Measurements from ENCODE around the gene MBNL2.

The MBNL2 gene

DNA sequence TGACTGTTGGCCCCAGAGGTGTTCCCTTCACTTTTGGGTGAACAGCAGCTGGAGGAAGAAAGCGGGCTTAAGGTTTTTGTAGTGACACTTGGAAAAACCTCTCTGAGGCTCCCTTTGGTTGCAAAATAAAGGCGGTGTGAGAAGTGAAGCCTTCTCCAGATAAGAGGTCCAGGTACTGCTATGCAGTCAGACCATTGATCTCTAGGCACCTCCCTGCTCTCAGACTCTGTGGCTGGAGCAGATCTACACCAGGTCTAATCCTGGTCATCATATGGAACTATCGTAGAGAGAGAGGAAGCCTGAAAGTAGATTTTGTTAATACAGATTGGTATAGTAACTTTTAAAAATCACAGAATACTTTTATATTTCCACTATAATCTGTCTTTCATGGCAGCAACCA lies 47.5 kb downstream of the MBNL2 start:
- DNase-seq = no peak

DNA sequence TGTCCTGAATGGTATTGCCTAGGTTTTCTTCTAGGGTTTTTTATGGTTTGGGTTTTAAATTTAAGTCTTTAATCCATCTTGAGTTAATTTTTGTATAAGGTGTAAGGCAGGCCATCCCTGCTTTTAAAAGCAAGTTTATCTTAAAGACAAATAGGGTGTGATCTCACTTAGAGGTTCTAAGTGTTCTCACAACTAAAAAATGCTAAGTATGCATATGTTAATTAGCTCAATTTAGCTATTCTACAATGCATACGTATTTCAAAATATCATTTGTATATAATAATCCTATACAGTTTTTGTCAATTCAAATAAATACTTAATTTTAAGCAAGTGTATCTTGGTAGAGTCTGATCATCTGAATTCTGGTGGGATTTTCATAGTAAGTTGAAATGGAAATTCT lies 50.4 kb downstream of the MBNL2 start:
- no peak for DNase-seq

DNA sequence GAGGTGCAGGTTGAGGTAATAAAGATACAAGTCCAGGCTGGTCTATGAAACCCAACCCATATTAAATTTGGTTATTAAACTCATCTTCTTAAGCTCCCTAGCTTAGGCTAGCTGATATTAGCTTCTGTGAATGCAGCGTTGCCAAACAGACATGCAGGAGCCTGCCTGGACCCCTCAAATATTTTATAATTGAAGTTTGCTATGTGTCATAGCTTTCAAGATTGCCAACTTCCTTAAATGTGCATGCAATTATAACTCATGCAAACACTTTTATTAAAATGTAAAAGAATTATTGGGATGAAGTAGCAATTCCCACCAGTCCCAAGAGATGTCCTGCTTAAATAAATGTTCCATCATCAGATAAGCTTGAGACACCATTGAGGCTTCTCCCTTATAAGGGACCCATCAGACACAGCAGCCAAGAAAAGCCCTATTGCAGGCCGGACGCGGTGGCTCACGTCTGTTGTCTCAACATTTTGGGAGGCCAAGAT lies 51.3 kb downstream of the MBNL2 start:
- DNase-seq = no peak

DNA sequence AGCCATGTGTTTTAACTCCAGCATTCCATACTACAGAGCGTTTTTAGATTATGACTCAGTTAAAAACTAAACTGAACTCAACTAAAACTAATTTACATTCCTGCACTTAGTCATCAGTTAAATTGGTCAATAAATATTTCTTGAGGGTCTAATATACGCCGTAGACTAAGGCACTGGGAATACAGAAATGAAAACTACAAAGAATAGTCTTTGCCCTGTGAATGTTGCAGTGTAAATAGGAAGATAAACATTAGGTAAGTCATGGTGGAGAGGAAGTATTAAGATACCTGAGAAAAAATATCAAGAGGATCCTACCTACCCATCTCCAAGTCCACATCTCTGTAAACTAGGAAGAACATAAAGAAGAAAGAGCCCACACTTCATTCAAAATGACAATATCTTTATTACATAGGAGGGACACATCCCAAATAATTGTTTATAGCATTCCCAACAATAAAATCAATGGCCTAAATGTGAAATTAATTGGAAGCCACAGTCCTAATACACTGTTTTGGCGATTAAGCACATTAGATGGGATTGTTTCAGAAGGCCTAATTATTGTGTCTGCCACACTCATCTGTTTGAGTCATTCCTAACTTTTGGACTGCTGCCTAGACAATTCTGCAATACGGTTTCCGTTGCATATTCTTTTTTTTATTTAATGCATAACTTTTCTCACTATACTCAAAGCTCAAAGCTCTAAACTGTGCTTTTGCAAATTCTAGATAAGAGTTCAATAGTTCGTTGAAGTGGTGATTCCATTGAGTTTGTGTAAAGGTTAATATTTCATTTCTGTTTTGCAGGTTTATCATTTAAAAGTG lies 52.9 kb downstream of the MBNL2 start:
- no peak for DNase-seq

DNA sequence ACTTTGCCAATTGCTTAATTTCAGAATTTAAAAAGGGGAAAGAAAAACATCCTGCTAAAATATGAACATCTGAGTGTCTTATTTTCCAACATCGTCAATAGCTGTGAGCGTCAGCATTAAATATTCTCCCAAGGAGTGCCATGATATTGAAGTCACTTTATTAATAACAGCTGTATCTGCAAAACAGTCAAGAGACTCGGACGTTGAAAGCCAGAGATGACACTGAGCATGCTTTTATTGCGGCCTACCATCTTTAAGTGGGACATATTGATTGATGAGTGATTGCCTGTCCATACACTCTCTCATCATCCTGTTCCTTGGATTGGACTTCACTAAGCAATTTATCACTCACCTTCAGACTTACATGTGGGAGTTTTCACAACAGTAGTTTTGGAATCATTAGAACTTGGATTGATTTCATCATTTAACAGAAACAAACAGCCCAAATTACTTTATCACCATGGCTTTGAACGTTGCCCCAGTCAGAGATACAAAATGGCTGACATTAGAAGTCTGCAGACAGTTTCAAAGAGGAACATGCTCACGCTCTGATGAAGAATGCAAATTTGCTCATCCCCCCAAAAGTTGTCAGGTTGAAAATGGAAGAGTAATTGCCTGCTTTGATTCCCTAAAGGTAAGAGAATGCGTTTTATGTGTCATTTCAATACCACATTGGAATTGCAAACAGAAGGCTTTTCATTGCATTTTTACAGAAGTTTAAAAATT lies 53.8 kb downstream of the MBNL2 start:
- no peak for DNase-seq

DNA sequence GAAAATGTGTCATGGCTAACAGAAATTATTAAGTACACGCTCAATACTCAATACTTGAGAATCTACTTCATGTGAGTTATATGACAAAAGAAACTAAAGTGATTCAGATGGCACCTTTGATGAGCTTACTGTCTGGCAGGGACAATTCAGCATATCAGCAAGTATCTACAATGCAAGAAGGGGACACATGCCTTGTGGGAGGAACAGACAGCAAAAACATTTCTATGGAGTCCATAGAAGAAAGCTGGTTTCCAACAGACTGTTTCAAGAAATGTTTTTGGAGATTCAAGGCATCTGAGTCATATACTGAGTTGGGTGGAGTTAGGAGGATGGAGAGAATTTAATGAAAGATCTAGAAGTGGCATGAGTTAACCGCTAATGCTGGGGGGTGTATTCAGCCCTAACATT lies 54.7 kb downstream of the MBNL2 start:
- DNase-seq = peak in 1 of 56 donors; percentile 9

DNA sequence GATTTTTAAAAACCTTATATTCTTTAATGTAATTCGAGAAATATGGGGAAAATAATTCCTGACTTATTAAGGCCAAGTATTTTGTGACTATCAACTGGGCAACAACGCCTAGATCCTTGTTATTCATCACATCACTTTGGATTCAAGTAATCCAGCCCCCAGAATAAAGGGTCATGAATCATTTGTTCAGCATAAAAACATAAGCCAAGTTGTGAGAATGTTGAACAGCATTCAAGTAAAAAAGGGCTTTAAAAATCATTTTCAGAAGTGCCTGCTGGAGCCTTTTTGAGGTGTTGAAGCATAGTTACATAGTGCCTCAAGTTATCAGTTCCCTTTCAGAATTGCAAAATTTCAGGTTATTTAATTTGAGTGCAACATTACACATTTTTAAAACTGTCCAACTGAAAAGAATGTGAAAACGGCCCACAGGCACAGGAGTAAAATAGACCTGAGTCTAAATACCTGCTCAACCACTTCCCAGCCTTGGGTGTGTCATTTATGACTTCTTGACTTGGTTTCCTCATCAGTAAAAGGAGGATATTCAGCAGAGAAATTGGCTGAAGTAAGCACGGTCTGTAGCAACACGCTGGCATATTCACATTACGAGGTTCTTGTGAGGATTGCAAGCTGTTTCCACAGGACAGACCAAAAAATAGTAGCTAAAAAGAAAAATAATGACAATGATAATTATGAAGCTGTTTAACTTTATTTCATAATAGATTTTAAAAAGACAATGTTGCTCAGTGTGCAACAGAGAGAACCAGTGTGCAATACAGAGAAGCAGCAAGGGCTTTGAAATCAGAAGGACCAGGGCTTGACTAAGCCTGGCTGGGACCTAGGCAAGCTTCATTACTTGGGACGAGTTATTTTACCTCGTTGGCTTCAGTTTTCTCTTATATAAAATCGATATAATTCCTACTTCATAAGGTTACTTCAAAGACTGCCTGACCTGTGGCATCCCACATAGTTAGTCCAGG lies 56.6 kb downstream of the MBNL2 start:
- no peak for DNase-seq

DNA sequence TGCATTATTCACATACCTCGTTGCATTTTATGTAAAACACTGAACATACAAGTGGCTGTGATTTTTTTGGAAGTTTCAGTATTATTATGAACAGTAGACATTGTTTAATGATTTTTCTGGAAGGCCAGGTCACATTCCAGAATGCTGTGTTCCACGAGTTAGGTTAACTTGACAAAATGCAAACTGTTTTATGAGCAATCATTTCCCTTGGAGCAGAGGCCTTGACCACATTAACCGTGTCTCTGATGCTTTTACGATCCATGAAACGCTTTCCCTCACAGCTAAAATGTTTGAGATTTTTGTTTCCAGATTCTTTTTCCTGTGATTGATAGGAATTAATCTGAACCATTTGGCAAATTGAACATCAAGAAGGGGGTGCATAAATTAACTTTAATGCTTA lies 57.8 kb downstream of the MBNL2 start:
- DNase-seq = no peak

DNA sequence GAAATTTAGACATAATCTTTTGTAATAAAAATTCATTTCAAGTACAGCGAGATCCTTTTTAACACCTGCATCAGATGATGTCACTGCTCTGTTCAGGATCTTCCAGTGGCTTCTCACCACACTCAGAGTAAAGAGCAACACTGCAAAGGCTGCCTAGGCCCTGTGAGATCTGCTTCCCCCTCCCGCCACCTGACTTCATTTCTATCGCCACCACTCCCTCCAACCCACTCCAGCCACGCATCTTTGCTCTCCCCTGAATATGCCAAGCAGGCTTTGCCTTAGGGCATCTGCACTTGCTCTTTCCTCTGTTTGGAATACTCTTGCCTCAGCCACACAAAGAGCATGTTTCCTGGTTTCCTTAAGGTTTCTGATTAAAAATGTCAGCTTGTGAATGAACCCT lies 58.3 kb downstream of the MBNL2 start:
- no peak for DNase-seq

DNA sequence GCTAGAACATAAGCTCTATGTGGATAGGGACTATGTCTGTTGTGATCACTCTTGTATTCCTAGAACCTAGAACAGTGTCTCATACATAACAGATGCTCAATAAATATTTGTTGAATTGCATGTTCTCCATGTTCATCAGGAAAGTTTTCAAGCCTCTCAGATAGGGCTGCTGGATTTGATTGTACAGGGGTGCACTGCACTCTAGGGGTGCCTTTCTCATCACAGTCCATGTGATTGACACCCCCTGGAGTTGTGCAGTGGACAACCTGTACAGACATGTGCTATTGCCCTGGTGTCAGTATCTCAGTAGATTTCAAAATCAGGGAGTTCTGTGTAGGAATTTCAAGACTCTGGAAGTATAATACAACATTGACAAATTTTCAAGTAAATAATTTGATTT lies 58.9 kb downstream of the MBNL2 start:
- DNase-seq = no peak

DNA sequence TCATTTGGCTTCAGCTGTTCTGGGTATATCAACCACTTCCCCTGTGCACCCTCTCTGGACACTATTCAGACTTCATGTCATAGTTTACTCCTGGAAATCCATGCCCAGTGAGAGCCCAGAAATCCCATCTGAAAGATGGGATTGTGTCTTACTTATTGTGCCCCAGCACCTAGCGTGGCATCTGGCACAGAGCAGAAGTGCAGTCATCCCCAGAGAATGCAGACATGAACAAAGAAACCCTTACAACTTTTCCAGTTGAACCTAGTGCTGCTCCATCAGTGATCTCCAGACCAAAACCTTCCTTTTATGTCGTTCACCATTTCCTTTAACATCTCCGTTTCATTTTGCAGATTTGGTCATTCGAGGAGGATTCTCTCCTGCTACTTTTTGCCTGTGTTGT lies 60.6 kb downstream of the MBNL2 start:
- no peak for DNase-seq

DNA sequence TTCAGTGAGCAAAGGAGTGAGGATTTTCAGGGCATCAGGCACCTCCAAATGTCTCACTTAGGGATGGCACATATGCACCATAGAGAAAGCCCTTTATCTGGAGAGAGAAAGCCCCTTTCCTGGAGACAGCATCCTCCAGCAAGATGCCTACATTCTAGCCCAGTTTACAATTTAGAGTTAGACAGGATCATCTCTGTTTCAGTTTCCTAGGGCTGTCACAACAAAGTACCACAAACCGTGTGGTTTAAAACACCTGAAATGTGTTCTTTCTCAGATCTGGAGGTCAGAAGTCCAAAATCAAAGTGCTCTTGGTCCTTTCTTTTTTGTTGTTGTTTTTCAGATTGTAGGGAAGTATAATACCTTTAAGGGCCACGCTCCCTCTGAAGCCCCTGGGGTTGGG lies 61.8 kb downstream of the MBNL2 start:
- no peak for DNase-seq

DNA sequence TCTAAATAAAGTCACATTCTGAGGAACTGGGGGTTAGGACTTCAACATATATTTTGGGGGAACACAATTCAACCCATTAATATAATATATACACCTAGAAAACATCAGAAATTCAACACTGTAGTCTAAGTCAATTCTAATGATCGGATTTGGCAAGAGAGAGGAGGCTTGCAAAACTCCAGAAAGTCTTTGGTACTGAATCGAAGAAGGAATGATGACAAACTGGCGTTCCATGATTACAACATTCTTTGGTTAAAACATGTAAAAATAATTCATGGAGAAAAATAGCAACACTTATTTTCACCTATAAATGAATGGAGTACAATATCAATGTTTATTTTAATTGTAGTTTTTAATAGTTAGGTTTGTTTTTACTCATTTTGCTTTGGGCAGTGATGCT lies 62.4 kb downstream of the MBNL2 start:
- no peak for DNase-seq

DNA sequence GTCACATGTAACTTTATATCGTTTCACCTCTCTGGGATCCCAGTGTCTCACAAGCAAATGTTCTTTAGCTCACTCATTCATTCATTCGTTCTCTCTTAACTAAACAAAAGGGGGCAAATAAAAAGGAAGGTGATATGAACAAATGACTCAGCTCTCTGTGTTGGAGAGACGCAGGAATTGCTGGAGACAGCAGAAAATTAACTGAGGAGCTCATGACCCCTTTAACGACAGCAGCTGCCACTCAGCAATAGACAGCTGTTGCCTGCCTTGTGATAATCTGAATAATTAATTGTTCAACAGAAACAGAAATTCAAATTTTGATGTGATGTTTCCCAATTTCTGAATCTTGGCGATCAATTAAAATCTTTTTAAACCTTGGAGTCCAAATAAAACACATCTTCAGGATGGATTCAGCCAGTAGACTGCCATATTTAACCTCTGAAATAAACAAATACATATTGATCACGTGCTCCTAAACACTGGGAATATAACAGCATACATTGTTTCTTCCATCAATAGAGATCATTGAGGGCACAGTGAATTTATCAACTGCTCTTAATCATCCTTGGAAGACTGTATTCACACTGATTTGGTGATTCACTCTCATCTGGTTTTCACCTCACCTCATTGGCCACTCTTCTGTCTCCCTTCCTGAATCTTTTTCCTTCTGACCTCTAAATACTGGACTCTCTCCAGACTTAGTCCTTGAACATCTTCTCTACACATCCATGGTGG lies 63.3 kb downstream of the MBNL2 start:
- DNase-seq = no peak

DNA sequence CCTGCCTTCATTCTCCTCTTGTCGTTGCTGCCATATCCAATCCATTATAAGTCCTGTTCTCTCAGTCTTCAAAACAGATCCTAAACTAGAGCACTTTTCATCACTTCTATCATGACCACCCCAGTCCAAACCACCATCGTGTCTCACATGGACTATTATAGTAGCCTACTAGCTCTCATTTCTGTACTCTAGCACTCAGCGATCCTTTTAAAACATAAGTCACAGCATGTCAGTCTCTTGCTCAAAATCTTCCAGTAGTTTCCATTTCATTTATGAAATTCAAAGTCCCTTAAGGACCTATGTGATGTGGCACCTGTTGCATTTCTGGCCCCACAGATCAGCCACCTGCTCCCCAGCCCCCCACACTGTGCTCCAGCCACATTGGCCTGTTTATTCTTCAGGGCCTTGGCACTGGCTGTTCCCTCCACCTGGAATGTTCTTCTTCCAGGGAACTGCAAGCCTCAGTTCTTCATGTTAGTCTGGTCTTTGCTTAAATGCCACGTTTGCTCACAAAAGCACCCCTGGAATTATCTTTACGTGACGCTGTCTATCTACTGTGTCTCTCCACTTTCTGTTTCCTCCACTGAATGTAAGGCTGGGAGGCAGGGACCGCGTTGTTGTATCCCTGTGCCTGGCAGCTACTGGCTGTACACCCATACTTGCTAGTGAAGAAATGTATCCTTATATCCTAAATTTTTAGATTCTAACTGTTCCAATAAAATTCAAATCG lies 64.3 kb downstream of the MBNL2 start:
- DNase-seq = no peak

DNA sequence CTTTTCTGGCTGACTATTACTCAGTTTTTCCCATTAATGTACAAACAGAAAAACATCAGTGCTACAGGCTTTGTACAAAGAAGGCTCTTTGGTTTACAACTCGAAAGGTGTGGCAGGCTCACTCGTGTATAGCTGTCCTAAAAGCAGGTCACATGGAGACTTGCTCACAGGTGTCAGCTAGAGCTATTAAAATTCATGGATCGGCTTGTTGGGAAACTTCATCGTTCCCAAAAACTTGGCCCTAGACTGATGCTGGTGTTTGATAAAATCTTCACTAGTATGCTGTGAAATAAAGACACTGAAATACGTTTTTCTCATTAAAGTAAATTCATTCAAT lies 64.9 kb downstream of the MBNL2 start:
- DNase-seq = no peak

DNA sequence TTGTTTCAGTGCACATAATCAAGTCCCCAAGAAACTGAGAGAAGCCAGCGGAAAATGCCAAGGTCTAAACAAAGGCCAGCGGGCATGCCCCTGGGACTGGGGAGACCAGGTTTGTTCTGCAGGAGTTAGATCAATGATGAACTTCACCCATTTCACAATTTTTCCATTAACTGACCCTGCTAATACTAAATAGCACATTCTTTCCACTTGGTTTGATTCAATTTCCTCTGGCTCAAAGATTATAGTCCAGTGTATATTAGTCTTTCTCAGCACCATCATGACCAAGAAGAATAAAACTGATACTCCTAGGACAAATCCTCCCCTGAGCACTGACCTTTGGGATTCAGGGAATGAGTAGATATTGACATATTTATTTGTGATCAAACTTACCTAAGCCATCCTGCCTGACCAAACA lies 66.4 kb downstream of the MBNL2 start:
- DNase-seq = no peak

DNA sequence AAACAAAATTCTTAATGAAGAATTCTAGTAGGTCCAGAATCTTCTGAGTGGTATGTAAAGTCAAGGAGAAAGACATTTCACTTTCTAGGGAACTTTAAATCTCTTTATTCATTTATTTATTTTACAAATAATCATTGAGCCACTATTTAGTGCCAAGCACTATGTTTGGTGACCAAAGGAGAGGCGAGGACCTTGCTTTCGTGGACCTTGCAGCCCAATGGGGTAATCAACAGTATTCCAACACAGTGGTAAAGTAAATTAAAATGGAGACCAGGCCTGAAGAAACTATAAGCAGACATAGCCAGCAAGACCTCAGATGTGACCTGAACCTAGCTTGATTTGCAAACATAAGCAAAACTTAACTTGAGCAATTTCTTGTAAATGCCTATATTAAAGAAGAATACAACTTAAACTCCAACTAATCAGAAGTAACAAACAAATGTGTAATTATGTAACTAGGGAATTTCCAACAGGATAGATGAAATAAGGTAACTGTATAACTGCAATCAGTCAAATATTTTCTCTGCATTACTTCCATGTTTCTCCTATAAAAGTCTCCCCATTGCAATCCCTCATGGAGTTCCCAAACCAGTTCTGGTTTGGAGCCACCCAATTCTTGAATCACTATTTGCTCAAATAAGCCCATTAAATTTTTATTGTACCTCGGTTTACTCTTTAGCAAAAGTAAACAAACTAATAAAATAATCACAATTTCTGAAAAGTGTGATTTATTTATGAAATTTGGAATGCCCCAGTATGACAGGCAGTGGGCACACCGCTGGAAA lies 67.6 kb downstream of the MBNL2 start:
- DNase-seq = no peak
